H1 (cell line): ENCODE results near the gene KPNA6. TPM values are rescaled to one million over a fixed set of nuclear protein-coding genes. Genes with fewer than 3 reads are reported as not detected.

Experiments used
- RAD21 ChIP-seq, 2 experiments: IDR thresholded peaks in 1 of 2; conservative IDR thresholded peaks in 1 of 2; 2 replicates each; pipeline ENCODE4 v1.6.1; 2011; ENCODE audit warnings: low read depth in 2 of 2, low read length in 2 of 2, improper control_type of control experiment in 1 of 2, inconsistent platforms in 1 of 2, mild to moderate bottlenecking in 1 of 2, moderate library complexity in 1 of 2
- TCF12 ChIP-seq: IDR thresholded peaks from 2 replicates; pipeline ENCODE4 v1.6.1; 2011; ENCODE audit warnings: low read depth, mild to moderate bottlenecking, low read length
- polyA plus RNA-seq, 7 experiments: library from polyadenylated mRNA; depleted of rRNA in 3 of 7; stranded (reverse) in 5 of 7; unstranded in 2 of 7; fragments of >200 nt in 5 of 7; fragments of 200-250 nt in 2 of 7; gene quantifications; 1 replicate in 5 of 7; 2 replicates in 1 of 7; 4 replicates in 1 of 7; pipeline versions ENCODE4 v1.2.1 to v1.2.3, GENCODE V29; 2011 to 2013; ENCODE audit warnings: missing spikeins in 2 of 7, mixed read lengths in 2 of 7
- total RNA-seq: library from RNA; stranded (reverse); fragmentation: NEBNext Ultra II Directional; extraction: Animal tissue kit (Norgen Biotek cat#: 25700); gene quantifications from 2 replicates; pipeline ENCODE4 v1.2.1, GENCODE V29; 2021

KPNA6 gene
- total and polyA plus RNA-seq, 2 of the 8 experiments (the other 6 are each of a cell fraction or from before 2014, with no cell fraction given) = 24.2 to 120 TPM

DNA sequence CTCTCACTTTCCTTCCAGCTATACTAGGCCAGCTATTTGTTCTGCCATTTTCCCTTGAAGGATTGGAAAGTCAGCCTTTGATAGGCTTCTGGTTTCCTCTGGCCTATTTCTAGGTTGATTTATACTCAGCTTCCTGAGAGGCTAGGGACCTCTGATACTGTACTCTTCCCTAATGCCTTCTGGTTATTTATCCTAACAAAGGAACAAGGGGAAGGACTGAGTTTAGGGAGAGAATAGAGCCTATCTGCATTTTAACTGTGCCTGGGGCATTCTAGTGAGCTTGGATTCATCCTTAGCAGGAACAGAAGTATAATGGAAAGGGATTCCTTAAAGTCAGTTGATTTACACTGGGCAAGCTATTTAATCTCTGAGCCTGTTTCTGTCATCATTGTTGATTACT, 46.9 kb upstream of the KPNA6 start (continued):
- TF ChIP-seq RAD21 (IDR thresholded peaks at IDR 0.05 in 1 of 2, conservative IDR thresholded peaks at IDR 0.05 in 1 of 2; ENCODE audit: low read depth in 2 of 2, low read length in 2 of 2) = no peak
- 0 out of 2 replicates have a peak, but pooled peaks have one; percentile 19 for TF ChIP-seq TCF12
